H1 (cell line): ENCODE measurements around the gene TDRD12. TPM values are rescaled to one million over a fixed set of nuclear protein-coding genes. Genes with fewer than 3 reads are reported as not detected.
A peak's percentile ranks its signal among the peaks of the same experiment; 100 is the strongest.

Experiments
- CTCF ChIA-PET: fragments of 300-600 bp; sonication (Branson Sonifier 250); formaldehyde crosslinking; loops from one replicate; lab custom pipeline; 2021; ENCODE audit not compliant: partially characterized antibody; lab: Charles Lee
- POLR2A ChIA-PET: fragments of 300-600 bp; sonication (Branson Sonifier 250); formaldehyde crosslinking; loops from one replicate; lab custom pipeline; 2021; ENCODE audit warnings: inconsistent platforms; ENCODE audit not compliant: partially characterized antibody; lab: Charles Lee
- DNase-seq, 2 experiments: peaks; one replicate each; pipeline versions ENCODE4 v3.0.0 to v3.0.0-alpha.2; 2010 to 2022; ENCODE audit warnings: low spot score in 2 of 2, low read depth in 1 of 2, mixed read lengths in 1 of 2
- FAIRE-seq: peaks from 2 replicates; lab custom pipeline; 2011; peaks lifted over from hg19 to GRCh38; lab: Jason Lieb, UNC
- H2AFZ ChIP-seq: 2 replicates; pipeline ENCODE4 v1.8.1; 2012; ENCODE audit warnings: low read length, inconsistent platforms
- H2AK5ac ChIP-seq: 2 replicates; pipeline ENCODE4 v1.6.1; 2013; ENCODE audit warnings: low read depth, low read length
- H2BK120ac ChIP-seq: replicated peaks from 2 replicates; pipeline ENCODE3; 2013; ENCODE audit warnings: low read depth, low read length, inconsistent platforms
- H2BK12ac ChIP-seq: 2 replicates; pipeline ENCODE4 v1.6.1; 2013; ENCODE audit warnings: low read depth, low read length
- H2BK15ac ChIP-seq: 2 replicates; pipeline ENCODE4 v1.6.1; 2013; ENCODE audit warnings: low read length
- H2BK20ac ChIP-seq: 2 replicates; pipeline ENCODE4 v1.6.1; 2013; ENCODE audit warnings: low read length
- H2BK5ac ChIP-seq: 2 replicates; pipeline ENCODE4 v1.6.1; 2013; ENCODE audit warnings: low read depth, low read length
- H3K14ac ChIP-seq: 2 replicates; pipeline ENCODE4 v1.6.1; 2013; ENCODE audit warnings: inconsistent platforms; ENCODE audit not compliant: insufficient read length
- H3K18ac ChIP-seq: 2 replicates; pipeline ENCODE4 v1.6.1; 2013; ENCODE audit warnings: low read length; ENCODE audit errors: extremely low read depth
- H3K23ac ChIP-seq: 2 replicates; pipeline ENCODE4 v1.6.1; 2013; ENCODE audit warnings: inconsistent platforms; ENCODE audit not compliant: insufficient read length
- H3K23me2 ChIP-seq: 2 replicates; pipeline ENCODE4 v1.6.1; 2013; ENCODE audit warnings: low read depth, low read length
- H3K27ac ChIP-seq: 2 replicates; pipeline ENCODE4 v1.6.1; 2011; ENCODE audit warnings: low read depth, low read length, inconsistent platforms
- H3K27me3 ChIP-seq, 4 experiments: replicated peaks in 1 of 4; 1 replicate in 1 of 4; 2 replicates in 3 of 4; pipeline versions ENCODE4 v1.6.1 to v1.8.1; 2011 to 2013; ENCODE audit warnings: low read length in 3 of 4, mild to moderate bottlenecking in 3 of 4, inconsistent platforms in 2 of 4, mixed read lengths in 2 of 4, moderate library complexity in 1 of 4; ENCODE audit not compliant: control insufficient read depth in 3 of 4, insufficient read depth in 3 of 4; ENCODE audit errors: extremely low read depth in 1 of 4
- H3K36me3 ChIP-seq, 4 experiments: 2 replicates each; pipeline versions ENCODE4 v1.6.1 to v1.8.1; 2011 to 2013; ENCODE audit warnings: mild to moderate bottlenecking in 4 of 4, low read length in 3 of 4, moderate library complexity in 2 of 4, control low read depth in 1 of 4, inconsistent platforms in 1 of 4; ENCODE audit not compliant: insufficient read depth in 4 of 4, control insufficient read depth in 2 of 4
- H3K4ac ChIP-seq: replicated peaks from 2 replicates; pipeline ENCODE3; 2013; ENCODE audit warnings: low read length, low read depth, mixed read lengths, inconsistent platforms; ENCODE audit not compliant: insufficient read length
- H3K4me1 ChIP-seq, 4 experiments: replicated peaks in 1 of 4; 1 replicate in 1 of 4; 2 replicates in 3 of 4; pipeline versions ENCODE4 v1.6.1 to v1.8.1; 2011 to 2013; ENCODE audit warnings: low read length in 3 of 4, inconsistent platforms in 2 of 4, mixed read lengths in 1 of 4; ENCODE audit not compliant: insufficient read depth in 4 of 4, control insufficient read depth in 3 of 4
- H3K4me2 ChIP-seq, 2 experiments: 2 replicates each; pipeline versions ENCODE4 v1.6.1 to v1.8.1; 2011 to 2013; ENCODE audit warnings: low read depth in 2 of 2, low read length in 2 of 2, control low read depth in 1 of 2, inconsistent platforms in 1 of 2, mild to moderate bottlenecking in 1 of 2; ENCODE audit not compliant: insufficient read depth in 1 of 2
- H3K4me3 ChIP-seq, 4 experiments: fragments of 200-600, 300-600 bp in 1 of 4; sonication (generic), shearing (Covaris generic), sonication (Bioruptor Twin) in 1 of 4; 2 replicates each; pipeline versions ENCODE4 v1.5.1 to v1.8.1; 2011 to 2016; ENCODE audit warnings: low read length in 4 of 4, low read depth in 3 of 4, control low read depth in 2 of 4, inconsistent platforms in 2 of 4, mild to moderate bottlenecking in 2 of 4, mixed read lengths in 1 of 4, moderate library complexity in 1 of 4; ENCODE audit not compliant: insufficient read depth in 2 of 4; ENCODE audit errors: extremely low read depth in 1 of 4
- H3K56ac ChIP-seq: replicated peaks from 2 replicates; pipeline ENCODE3; 2013; ENCODE audit warnings: low read depth, mild to moderate bottlenecking, mixed read lengths, low read length, inconsistent platforms; ENCODE audit not compliant: insufficient read length
- H3K79me1 ChIP-seq: 2 replicates; pipeline ENCODE4 v1.6.1; 2013; ENCODE audit warnings: low read depth, low read length, control low read depth
- H3K79me2 ChIP-seq, 2 experiments: 2 replicates each; pipeline versions ENCODE4 v1.6.1 to v1.8.1; 2012 to 2013; ENCODE audit warnings: low read length in 2 of 2, mild to moderate bottlenecking in 2 of 2, inconsistent platforms in 1 of 2; ENCODE audit not compliant: insufficient read depth in 2 of 2, control insufficient read depth in 1 of 2
- H3K9ac ChIP-seq, 4 experiments: replicated peaks in 1 of 4; 1 replicate in 1 of 4; 2 replicates in 3 of 4; pipeline versions ENCODE4 v1.6.1 to v1.8.1; 2011 to 2013; ENCODE audit warnings: low read depth in 3 of 4, low read length in 3 of 4, control low read depth in 2 of 4, mild to moderate bottlenecking in 2 of 4, moderate library complexity in 2 of 4, inconsistent platforms in 1 of 4; ENCODE audit errors: extremely low read depth in 1 of 4
- H3K9me3 ChIP-seq, 2 experiments: 2 replicates each; pipeline versions ENCODE4 v1.6.1 to v1.8.1; 2012 to 2013; ENCODE audit warnings: mild to moderate bottlenecking in 2 of 2, moderate library complexity in 2 of 2, control low read depth in 1 of 2, inconsistent platforms in 1 of 2, low read depth in 1 of 2, low read length in 1 of 2, mixed read lengths in 1 of 2; ENCODE audit not compliant: insufficient read depth in 2 of 2
- H4K20me1 ChIP-seq, 2 experiments: replicated peaks in 1 of 2; 2 replicates each; pipeline versions ENCODE3 to v1.8.1; 2011 to 2013; ENCODE audit warnings: inconsistent platforms in 2 of 2, low read length in 2 of 2, mild to moderate bottlenecking in 1 of 2; ENCODE audit not compliant: insufficient read depth in 2 of 2, control insufficient read depth in 1 of 2
- H4K5ac ChIP-seq: 2 replicates; pipeline ENCODE4 v1.6.1; 2013; ENCODE audit warnings: low read length, low read depth, mixed read lengths, inconsistent platforms; ENCODE audit not compliant: insufficient read length
- H4K8ac ChIP-seq: 2 replicates; pipeline ENCODE4 v1.8.0; 2013; ENCODE audit warnings: mild to moderate bottlenecking, moderate library complexity, low read length, inconsistent platforms; ENCODE audit not compliant: insufficient read depth; ENCODE audit errors: extremely low read depth
- H4K91ac ChIP-seq: replicated peaks from 2 replicates; pipeline ENCODE3; 2013; ENCODE audit warnings: low read length, mixed read lengths, inconsistent platforms; ENCODE audit not compliant: insufficient read length
- BACH1 ChIP-seq: IDR thresholded peaks from 2 replicates; pipeline ENCODE4 v1.6.1; 2012; ENCODE audit warnings: low read length, improper control_type of control experiment
- CEBPB ChIP-seq: IDR thresholded peaks from 2 replicates; pipeline ENCODE4 v1.6.1; 2012; ENCODE audit warnings: low read depth, low read length
- CREB1 ChIP-seq: IDR thresholded peaks from 2 replicates; pipeline ENCODE4 v1.6.1; 2012; ENCODE audit warnings: inconsistent platforms
- GABPA ChIP-seq: IDR thresholded peaks from 2 replicates; pipeline ENCODE4 v1.6.1; 2011; ENCODE audit warnings: mild to moderate bottlenecking, low read length, moderate library complexity, borderline replicate concordance; ENCODE audit not compliant: insufficient read depth
- PHF8 ChIP-seq: fragments of 200-600 bp; sonication (generic); conservative IDR thresholded peaks from 2 replicates; pipeline ENCODE4 v1.7.1; 2012; ENCODE audit warnings: low read depth, mild to moderate bottlenecking, inconsistent platforms, low read length, moderate library complexity
- POLR2AphosphoS5 ChIP-seq: IDR thresholded peaks from 2 replicates; pipeline ENCODE4 v1.6.1; 2011; ENCODE audit warnings: low read depth, low read length
- RBBP5 ChIP-seq: IDR thresholded peaks from 2 replicates; pipeline ENCODE4 v1.7.1; 2012; ENCODE audit warnings: low read depth, mild to moderate bottlenecking, inconsistent platforms, low read length, moderate library complexity, borderline replicate concordance
- RNF2 ChIP-seq: fragments of 200-900, 300-1000 bp; sonication (generic); IDR thresholded peaks from 2 replicates; pipeline ENCODE4 v1.7.1; 2016; ENCODE audit warnings: borderline replicate concordance, low read depth, mild to moderate bottlenecking, antibody characterized with exemption, low read length; ENCODE audit not compliant: poor library complexity, severe bottlenecking; ENCODE audit errors: missing control alignments
- SIRT6 ChIP-seq: IDR thresholded peaks from one replicate; pipeline ENCODE4 v1.7.1; 2012; ENCODE audit warnings: low read length, inconsistent platforms
- SIX5 ChIP-seq: IDR thresholded peaks from 2 replicates; pipeline ENCODE4 v1.6.1; 2011; ENCODE audit warnings: mild to moderate bottlenecking, low read depth, low read length
- SP2 ChIP-seq: IDR thresholded peaks from 2 replicates; pipeline ENCODE4 v1.6.1; 2012; ENCODE audit warnings: mild to moderate bottlenecking, low read length, inconsistent platforms
- SRF ChIP-seq: IDR thresholded peaks from 2 replicates; pipeline ENCODE4 v1.6.1; 2011; ENCODE audit warnings: mild to moderate bottlenecking, low read depth, low read length, moderate library complexity
- TCF12 ChIP-seq: IDR thresholded peaks from 2 replicates; pipeline ENCODE4 v1.6.1; 2011; ENCODE audit warnings: low read depth, mild to moderate bottlenecking, low read length
- WGBS, 2 experiments: shearing (Covaris generic) in 1 of 2; methylation state at CpG; one replicate each; pipeline versions ENCODE4 v1.1.6 to v1.1.7; 2013 to 2015; ENCODE audit warnings: low lambda C conversion rate in 2 of 2, mixed read lengths in 2 of 2, inconsistent platforms in 1 of 2, low coverage in 1 of 2, missing lambda C conversion rate in 1 of 2; ENCODE audit not compliant: insufficient replicate concordance in 2 of 2, insufficient coverage in 1 of 2, insufficient read length in 1 of 2; ENCODE audit errors: extremely low coverage in 1 of 2, missing lambda C conversion rate in 1 of 2; 5-methylcytosine and 5-hydroxymethylcytosine counted together
- polyA plus RNA-seq, 7 experiments: library from polyadenylated mRNA; depleted of rRNA in 3 of 7; stranded (reverse) in 5 of 7; unstranded in 2 of 7; fragments of >200 nt in 5 of 7; fragments of 200-250 nt in 2 of 7; gene quantifications; 1 replicate in 5 of 7; 2 replicates in 1 of 7; 4 replicates in 1 of 7; pipeline versions ENCODE4 v1.2.1 to v1.2.3, GENCODE V29; 2011 to 2013; ENCODE audit warnings: missing spikeins in 2 of 7, mixed read lengths in 2 of 7
- total RNA-seq: library from RNA; stranded (reverse); fragmentation: NEBNext Ultra II Directional; extraction: Animal tissue kit (Norgen Biotek cat#: 25700); gene quantifications from 2 replicates; pipeline ENCODE4 v1.2.1, GENCODE V29; 2021

The TDRD12 gene
- total and polyA plus RNA-seq, 2 of the 8 experiments (the other 6 are each of a cell fraction or from before 2014, with no cell fraction given), result 0.39 to 0.88 TPM

DNA sequence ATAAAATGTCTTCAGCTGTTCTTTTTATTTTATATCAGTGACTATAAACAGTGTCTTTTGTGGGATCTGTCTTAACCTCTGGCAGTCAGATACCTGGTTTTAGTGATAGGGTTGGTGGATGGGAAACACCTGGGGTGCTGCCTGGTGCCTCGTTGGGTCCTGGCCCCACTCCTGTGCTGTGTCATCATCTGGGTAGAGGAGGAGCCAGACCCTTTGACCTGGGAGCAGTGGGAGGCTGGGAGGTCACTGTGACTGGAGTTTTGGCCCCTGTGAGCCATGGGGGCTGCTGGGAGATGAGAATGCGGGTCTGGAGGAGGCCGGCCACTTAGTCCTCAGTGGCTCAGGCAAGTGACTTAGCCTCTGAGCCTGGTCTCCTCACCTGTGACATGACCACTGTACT, 29.4 kb downstream of the TDRD12 start:
- no peak overlapping the region for H2BK12ac ChIP-seq
- no peak overlapping the region for H4K5ac ChIP-seq
- no peak overlapping the region for H2BK5ac ChIP-seq
- H3K9ac ChIP-seq, result no peak overlapping the region
- no peak overlapping the region for H3K14ac ChIP-seq
- no peak overlapping the region for H4K8ac ChIP-seq
- DNase-seq, result peak in 1 of 2 experiments; percentile 33
- H2BK20ac ChIP-seq, result no peak overlapping the region
- no peak overlapping the region for H3K27ac ChIP-seq
- no peaks in the 10 kb centered on the region for H3K79me1 ChIP-seq
- H3K9me3 ChIP-seq, result no peaks in the 10 kb centered on the region
- no peaks in the 10 kb centered on the region for H3K36me3 ChIP-seq
- peaks cover 7% of the 10 kb centered on the region; the same call in 1 of the 2 replicates for H3K23me2 ChIP-seq
- no peak overlapping the region for H3K18ac ChIP-seq
- no peak overlapping the region for H3K4me3 ChIP-seq
- H2AFZ ChIP-seq, result no peak overlapping the region
- H3K4ac ChIP-seq, result no peak overlapping the region
- no peaks in the 10 kb centered on the region for H3K79me2 ChIP-seq
- no peak overlapping the region for H2BK120ac ChIP-seq
- H3K4me2 ChIP-seq, result no peak overlapping the region
- H3K27me3 ChIP-seq, result no peaks in the 10 kb centered on the region
- POLR2A ChIA-PET, result interaction anchor here (1.2 kb wide), 1 partner anchor 38 kb away, joined by 4 read pairs; no protein-coding TSS in a partner anchor
- H4K91ac ChIP-seq, result no peak overlapping the region
- WGBS, 2 experiments, result 90% methylated on average over 3 of the region's 3 CpGs; no CpG with 5 or more reads in 1 of the 2 experiments
- CTCF ChIA-PET, result interaction anchor here (0.5 to 1.4 kb wide), 6 partner anchors 11 to 215 kb away, joined by 3 to 5 read pairs (median 4); no protein-coding TSS in a partner anchor
- H4K20me1 ChIP-seq, result no peaks in the 10 kb centered on the region
- FAIRE-seq, result no peak
- H3K56ac ChIP-seq, result no peak overlapping the region
- H2BK15ac ChIP-seq, result no peak overlapping the region
- no peaks in the 10 kb centered on the region; a peak in 1 of 7 replicates for H3K4me1 ChIP-seq
- H2AK5ac ChIP-seq, result no peak overlapping the region
- H3K23ac ChIP-seq, result no peak overlapping the region
- TF ChIP-seq BACH1 (no peak), TCF12 (no peak), SRF (no peak), SIX5 (no peak), CEBPB (no peak), CREB1 (no peak), SP2 (no peak), POLR2AphosphoS5 (no peak), RBBP5 (no peak), GABPA (no peak), RNF2 (no peak), SIRT6 (no peak), PHF8 (no peak)
